ENCODE results near the gene SNAP91. TPM values are rescaled to one million over a fixed set of nuclear protein-coding genes. Genes with fewer than 3 reads are reported as not detected.

The SNAP91 gene
- total and polyA plus RNA-seq, 9 of the 15 experiments (the other 6 are each of a cell fraction or from before 2014, with no cell fraction given) = not detected

- Histone ChIP-seq H3K4me2 (ENCODE audit: insufficient read depth, low read length) (peak within 1 kb of the TSS; percentile 51), H3K4me3 (0 out of 2 replicates have a peak within 1 kb of the TSS, but pooled peaks have one; percentile 19), H2AFZ (ENCODE audit: low read depth, low read length) (peak within 1 kb of the TSS; percentile 63), H3K9me3 (replicated peaks; ENCODE audit: control insufficient read depth, insufficient read depth, low read depth, low read length) (no peaks in the 10 kb centered on the region), H3K27ac (ENCODE audit: extremely low read depth, low read depth, low read length) (no peak within 1 kb of the TSS), H3K27me3 (ENCODE audit: control insufficient read depth in 2 of 2, insufficient read depth in 2 of 2, low read length in 2 of 2) (peaks cover 0 to 7% of the 10 kb centered on the region in 2 experiments; a peak in 2 of 5 replicates), H4K20me1 (replicated peaks; ENCODE audit: control insufficient read depth, insufficient read depth, low read length) (no peaks in the 10 kb centered on the region), H3K9me1 (ENCODE audit: control insufficient read depth, insufficient read depth, low read length) (no peaks in the 10 kb centered on the region), H3K79me2 (ENCODE audit: control insufficient read depth, insufficient read depth, low read length) (no peaks in the 10 kb centered on the region), H3K4me1 (replicated peaks in 1 of 2; ENCODE audit: control insufficient read depth in 2 of 2, insufficient read depth in 2 of 2, low read length in 2 of 2) (peaks cover 0 to 9% of the 10 kb centered on the region in 2 experiments; a peak in 3 of 5 replicates), H3K36me3 (ENCODE audit: control insufficient read depth, insufficient read depth, low read length) (no peaks in the 10 kb centered on the region), H3K9ac (ENCODE audit: insufficient read depth in 1 of 2, low read depth in 2 of 2, low read length in 2 of 2) (no peak within 1 kb of the TSS; a peak in 1 of 4 replicates)
- WGBS (ENCODE audit: insufficient coverage, low coverage, missing lambda C conversion rate) = 2% methylated on average over 21 of the region's 38 CpGs
- FAIRE-seq (peak; percentile 85), ATAC-seq (peak; percentile 91), DNase-seq (ENCODE audit: extremely low read depth in 1 of 4, low spot score in 3 of 4) (peak; percentile 29 to 74 (median 45))
- CTCF ChIA-PET (ENCODE audit: low intra/inter-chr PET ratio) = interaction anchor here (1.4 to 1.6 kb wide), 2 partner anchors 94 to 291 kb away, joined by 7 to 12 read pairs; no protein-coding TSS in a partner anchor
- POLR2A ChIA-PET = interaction anchor here (0.6 to 1.2 kb wide), 3 partner anchors 17 to 295 kb away, joined by 3 to 4 read pairs (median 3); no protein-coding TSS in a partner anchor
- no TSS peak for BruUV-seq (replicated peaks)
- intact Hi-C loops (cut with micrococcal nuclease) (loop anchor here (1.0 to 10.0 kb wide), 2 partner anchors 94 to 1237 kb away; no protein-coding TSS in a partner anchor), in situ Hi-C loops (cut with MboI) (loop anchor here (10.0 kb wide), 1 partner anchor 1247 kb away; no protein-coding TSS in a partner anchor)
- TF ChIP-seq UBTF (IDR thresholded peaks at IDR 0.05; ENCODE audit: borderline replicate concordance in 1 of 2, low read depth in 2 of 2, low read length in 2 of 2) (peak; percentile 66 to 72; a peak in 2 of 4 replicates), ZNF512 (tag; IDR thresholded peaks at IDR 0.05) (0 out of 2 replicates have a peak, but pooled peaks have one; percentile 30), RREB1 (CRISPR knock-in tag; IDR thresholded peaks at IDR 0.05) (peak; percentile 26; the same call in 1 of the 2 replicates), CTBP1 (IDR thresholded peaks at IDR 0.05; ENCODE audit: borderline replicate concordance) (peak; percentile 61), ZNF274 (IDR thresholded peaks at IDR 0.05; ENCODE audit: borderline replicate concordance, low read depth, low read length) (no peak), STAG1 (CRISPR knock-in tag; IDR thresholded peaks at IDR 0.05; ENCODE audit: borderline replicate concordance) (peak; percentile 16; the same call in 1 of the 2 replicates), SP1 (CRISPR knock-in tag; IDR thresholded peaks at IDR 0.05) (no peak)
Observed at GRCh38 chr6:83511901-83512681, 196.8 kb downstream of the SNAP91 start, which contains the start of gene PRSS35. TSS of gene PRSS35 (plus strand) at chr6:83512534. CDS start at chr6:83523442, 10,908 bp downstream.

Data from K562 (cell line).